Activated CD4-positive, alpha-beta T cell treated with anti-CD3 and anti-CD28 coated beads, Interleukin-2, amount 50 U/mL, for 48 hours (primary cell): Measurements from ENCODE around the gene ZBTB39.
"Not testable (repeated sequence)": the region's sequence is repeated elsewhere in the genome, so short reads cannot be mapped to it uniquely, and the experiment has no call there.

ENCODE experiments used
- DNase-seq, 2 experiments: peaks; one replicate each; pipeline ENCODE4 v3.0.0-alpha.2; 2020

The ZBTB39 gene

DNA sequence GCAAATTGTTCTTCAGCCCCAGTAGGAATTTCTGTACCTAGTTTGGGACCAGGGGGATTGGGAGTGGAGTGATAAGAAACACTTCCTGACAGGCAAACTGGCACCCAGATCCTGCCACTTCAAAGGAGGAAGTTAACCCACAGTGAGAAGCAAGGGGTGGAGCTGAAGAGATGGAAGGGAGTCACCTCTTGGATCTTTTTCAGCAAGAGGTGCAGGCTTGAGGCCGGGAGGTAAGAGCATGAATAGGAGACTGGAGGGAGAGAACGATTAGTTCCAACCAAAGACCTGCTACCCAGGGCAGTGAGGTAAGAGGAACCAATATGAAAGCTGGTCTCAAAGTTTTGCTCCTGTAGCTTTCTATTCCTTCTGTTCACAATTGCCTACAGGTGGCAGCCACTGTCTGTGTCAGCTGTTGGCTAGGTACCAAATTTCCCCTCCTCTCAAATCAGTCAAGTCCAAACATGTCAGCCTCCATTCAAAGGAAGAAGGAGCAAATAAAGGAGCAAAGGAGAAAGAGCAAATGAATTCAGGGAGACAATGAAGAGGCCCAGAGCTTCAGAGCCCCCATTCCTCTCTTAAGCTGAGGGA lies 24.9 kb upstream of the ZBTB39 start:
- no peak for DNase-seq

DNA sequence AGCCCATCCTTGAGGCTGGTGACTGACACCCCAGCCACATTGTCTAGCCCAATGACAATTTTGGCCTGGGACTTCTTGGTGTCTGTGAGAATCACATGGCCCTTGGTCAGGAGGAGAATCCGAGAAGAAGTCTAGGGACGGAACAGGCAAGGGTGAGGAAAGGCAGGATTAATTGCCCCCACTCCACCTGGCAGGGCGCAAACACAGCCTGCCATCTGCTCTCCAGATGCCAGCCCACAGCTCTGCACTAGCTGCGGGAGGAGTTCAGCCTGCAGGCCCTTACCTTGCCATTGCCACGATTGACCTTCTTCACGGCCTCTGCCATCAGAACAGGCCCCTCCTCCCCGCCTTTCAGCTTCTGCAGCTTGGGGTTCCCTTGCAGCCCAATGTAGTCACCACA lies 23.1 kb upstream of the ZBTB39 start:
- DNase-seq, result no peak

DNA sequence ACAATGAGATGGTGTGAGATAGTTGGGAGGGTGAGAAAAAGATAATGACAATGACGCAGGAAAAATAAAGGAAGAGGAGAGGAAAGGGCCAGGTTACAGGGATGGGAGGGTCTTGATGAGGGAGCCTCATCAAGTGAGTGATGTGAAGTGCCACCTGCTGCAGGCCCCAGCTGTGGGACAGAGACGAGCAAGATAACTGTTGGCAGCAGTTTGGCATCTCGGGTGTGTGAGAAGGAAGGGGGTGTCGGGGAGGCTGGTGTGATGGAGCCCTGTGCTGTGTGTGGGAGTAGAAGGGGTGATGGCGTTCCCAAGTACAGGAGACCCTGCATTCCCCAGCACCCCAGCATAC lies 21.4 kb upstream of the ZBTB39 start:
- DNase-seq, result no peak

DNA sequence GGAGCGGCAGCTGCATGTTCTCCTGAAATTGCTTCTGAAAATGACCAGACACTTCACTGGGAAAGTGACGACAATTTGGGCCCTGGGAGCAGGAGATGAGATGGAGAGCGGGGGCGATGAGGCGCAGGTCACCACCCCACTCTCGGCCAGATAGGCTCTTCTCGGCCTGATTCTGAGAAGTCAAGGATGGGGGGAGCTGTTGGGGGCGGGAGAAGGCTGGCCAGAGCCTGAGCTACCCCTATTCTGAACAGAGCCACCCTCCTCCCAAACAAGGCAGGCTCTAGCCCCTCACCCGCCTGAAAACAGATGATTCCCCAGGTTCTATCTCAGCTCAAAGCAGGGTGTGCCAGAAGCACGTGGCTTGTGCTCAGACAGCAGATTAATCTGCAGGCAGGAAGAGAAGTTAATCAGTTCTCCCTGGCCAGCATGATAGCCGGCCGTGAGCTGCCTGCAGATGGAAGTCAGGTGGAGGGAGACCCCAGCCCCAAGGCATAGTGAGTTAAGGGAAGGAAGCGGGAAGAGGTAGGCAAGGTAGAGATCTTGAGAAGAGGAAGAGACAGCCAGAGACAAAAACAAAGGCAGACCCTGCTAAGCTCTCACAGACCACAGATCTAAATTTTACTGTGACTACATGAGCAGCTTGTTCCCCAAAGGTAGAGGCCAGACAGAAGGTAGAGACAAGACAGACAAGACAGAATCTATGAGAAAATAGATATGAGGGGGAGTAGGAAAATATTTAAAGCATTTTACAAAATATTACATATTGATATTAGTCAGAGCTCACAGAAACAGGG lies 20.9 kb upstream of the ZBTB39 start:
- DNase-seq, result peak in 1 of 2 experiments; percentile 23

DNA sequence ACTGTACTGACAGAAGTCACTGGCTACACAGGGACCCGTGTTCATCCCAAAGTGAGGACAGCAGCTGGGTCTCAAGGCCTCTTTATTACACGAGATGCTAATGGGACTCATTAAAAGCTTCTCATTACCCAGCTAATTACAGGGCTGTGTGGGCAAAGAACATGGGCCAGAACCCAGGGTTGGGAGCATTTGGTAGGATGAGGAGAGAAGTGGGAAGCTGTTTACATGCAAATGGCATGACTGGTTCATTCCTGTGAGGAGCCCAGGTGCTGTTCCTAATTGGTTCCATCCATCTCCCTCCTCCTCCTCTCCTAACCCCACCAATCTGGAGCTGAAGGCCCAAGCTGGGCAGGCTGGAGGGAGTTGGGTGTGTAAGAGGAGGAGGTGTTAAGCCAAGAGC lies 18.9 kb upstream of the ZBTB39 start:
- DNase-seq, result no peak

DNA sequence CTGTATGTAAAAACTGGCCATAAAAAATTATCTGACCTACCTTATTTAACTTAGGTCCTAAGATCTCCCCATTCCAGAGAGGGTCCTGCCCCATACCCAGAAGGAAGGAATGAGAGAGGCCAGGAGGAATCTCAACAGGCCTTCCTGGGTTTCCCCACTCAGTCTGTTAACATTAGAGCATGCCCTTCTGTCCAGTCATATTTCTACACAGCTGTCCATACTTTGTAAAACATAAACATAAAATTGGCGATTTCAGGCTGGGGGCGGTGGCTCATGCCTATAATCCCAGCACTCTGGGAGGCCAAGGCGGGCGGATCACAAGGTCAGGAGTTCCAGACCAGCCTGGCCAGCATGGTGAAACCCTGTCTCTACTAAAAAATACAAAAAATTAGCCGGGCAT lies 16.0 kb upstream of the ZBTB39 start:
- not testable (repeated sequence) for DNase-seq

DNA sequence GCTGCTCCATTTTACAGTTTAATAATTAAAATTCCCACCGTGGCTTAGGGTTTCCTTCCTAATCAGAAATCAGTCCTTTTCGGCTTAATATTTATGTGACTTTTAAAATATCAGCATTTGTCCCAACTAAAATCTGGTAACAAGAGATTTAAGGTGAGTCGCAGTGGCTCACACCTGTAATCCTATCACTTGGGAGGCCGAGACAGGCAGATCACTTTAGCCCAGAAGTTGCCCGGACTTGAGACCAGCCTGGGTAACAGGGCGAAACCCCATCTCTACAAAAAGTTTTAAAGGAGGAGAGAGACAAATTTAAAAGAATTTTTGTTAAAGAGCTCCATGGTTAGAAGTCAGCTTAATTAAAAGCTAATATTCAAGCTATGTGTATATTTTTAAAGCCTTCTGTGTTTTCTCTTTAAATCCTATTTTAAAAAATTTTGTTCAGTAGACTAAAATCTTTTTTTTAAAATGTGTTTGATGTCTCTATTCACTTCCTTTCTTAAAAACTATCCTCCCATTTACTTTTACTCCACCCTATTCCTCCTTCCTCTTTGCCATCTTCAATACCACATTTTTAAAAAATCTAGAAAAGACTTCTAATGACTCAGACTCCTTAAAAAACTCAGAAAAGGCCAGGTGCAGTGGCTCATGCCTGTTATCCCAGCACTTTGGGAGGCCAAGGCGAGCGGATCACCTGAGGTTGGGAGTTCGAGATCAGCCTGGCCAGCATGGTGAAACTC lies 13.8 kb upstream of the ZBTB39 start:
- no peak for DNase-seq

DNA sequence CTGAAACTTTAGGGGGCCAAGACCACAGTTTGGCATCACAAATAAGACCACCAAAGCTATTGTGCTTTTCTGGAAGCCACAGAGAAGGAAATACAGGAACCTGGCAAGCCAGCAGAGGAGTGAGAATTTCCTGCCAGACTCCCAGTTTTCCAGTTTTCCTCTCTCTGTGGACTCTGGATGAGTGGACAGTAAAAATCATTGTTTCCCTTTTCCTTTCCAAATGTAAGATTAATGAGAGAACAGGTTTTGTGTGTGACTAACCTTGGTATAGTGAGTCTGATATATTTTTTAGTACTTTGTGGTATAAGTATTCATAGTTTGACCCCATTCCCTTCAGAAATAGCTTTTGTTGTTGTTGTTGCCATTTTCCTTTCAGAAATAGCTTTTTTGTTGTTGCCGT lies 12.6 kb upstream of the ZBTB39 start:
- no peak for DNase-seq

DNA sequence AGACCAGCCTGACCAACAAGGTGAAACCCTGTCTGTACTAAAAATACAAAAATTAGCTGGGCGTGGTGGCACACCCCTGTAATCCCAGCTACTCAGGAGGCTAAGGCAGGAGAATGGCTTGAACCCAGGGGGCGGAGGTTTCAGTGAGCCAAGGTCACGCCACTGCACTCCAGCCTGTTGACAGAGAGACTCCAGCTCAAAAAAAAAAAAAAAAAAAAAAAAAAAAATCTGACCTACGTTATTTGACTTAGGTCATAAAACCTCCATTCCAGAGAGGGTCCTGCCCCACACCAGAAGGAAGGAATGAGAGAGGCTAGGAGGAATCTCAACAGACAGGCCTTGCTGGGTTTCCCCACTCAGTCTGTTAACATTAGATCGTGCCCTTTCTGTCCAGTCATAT lies 12.0 kb upstream of the ZBTB39 start:
- not testable (repeated sequence) for DNase-seq

DNA sequence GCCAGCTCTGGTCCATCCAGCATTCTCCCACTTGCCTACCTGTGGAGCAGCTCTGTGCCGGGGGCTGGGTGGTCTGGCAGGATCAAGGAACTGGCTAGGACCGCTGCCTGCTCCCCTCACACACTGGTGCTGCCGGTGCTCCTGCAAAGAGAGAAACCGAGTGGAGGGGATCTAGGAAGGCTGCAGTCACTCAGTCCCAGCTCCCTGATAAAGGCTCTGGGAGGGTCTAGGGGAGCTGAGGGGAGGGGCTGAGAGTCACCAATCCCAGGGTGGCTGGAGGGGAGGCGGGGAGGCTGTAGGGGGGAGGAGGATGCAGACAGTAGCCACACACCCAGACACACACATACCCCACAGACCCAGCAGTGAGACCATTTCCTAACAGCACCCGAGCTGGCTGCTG lies 10.0 kb upstream of the ZBTB39 start, which contains the start of gene TAC3:
TSS of gene TAC3 (minus strand) at position 182 of the 400 bp plus-strand sequence. CDS start 732 bp downstream, outside the sequence.
- no peak for DNase-seq

DNA sequence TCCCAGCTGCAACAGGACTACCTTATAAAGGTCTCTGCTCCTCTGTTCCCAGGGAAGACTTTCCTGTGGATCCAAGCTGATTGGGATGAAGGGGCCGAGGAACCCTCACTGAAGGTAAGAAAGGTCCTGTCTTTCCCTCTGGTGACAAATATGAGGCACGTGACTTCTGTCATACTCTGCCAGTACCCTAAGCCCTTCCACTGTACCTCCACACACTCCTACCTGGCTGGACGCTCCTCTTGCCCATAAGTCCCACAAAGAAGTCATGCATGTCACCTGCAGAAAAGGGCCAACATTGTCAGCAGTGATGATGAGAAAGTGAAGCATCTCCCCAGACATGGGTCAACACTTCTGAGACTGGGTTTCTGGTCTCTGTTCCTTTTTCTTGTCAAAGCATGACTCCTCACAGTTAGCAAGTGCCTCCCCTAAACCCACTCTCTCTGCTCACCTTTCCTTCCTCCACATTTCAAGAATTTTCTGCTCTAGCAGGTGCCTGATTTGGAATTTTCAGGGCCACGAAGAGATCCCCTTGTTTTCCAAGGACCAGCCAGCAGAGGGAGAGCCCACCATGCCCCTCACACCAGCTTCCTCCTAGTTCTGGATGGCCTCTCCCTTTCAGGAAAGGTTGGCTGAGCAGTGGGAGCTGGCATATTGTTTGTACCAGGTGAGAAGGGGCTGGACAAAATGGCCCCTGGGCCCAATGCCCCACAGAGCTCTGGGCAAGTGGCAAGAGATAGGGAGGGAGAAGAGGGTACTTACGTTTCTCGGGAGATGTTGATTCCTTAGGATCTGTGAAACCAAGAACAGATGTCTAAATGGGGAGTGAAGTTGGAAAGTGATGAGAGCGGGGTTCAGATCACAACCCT lies 6.5 kb upstream of the ZBTB39 start:
- no peak for DNase-seq

DNA sequence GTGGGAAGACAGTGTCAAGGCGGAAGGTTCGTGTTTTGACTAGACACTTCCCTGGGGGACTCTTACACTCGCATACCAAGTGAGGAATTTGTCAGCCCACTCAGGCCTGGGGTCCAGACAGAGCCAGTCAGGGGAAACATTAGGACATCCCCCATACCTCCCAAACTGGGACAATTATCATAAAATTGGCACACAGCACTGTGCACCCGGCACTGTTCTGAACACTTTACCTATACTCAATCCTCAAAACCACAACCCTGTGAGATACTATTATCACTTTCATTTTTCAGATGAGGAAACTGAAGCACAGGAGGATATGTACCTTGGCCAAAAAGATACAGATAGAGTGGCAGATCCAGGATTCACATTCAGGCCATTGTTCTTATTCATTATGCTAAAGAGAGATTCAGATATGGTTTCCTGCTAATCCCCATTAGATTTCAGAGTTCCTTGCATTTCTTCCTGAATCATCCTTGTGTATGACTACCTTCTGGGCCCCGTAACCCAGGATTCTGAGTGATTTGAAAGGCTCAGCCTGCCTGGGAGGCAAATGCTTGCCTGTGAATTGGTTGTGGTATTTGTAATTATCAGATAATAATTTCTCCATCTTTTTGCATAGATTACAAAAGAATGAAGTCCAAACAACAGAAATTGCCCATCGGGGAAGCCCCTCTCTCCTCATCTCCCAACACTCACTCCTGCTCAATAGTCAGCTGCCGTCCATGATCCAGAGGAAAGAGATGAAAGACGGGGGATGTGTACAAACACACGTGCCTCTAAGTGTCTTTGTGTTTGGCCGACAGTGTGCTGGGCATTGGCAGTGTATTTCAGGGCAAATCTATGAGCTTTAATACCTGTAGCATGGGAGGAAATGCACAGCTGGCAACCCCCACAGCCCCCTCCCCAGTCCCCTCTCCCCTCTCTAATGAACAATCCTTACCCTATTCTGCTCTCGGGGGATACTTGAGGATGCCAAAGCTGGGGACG lies 5.4 kb upstream of the ZBTB39 start:
- peak; percentile 21 to 23 for DNase-seq

DNA sequence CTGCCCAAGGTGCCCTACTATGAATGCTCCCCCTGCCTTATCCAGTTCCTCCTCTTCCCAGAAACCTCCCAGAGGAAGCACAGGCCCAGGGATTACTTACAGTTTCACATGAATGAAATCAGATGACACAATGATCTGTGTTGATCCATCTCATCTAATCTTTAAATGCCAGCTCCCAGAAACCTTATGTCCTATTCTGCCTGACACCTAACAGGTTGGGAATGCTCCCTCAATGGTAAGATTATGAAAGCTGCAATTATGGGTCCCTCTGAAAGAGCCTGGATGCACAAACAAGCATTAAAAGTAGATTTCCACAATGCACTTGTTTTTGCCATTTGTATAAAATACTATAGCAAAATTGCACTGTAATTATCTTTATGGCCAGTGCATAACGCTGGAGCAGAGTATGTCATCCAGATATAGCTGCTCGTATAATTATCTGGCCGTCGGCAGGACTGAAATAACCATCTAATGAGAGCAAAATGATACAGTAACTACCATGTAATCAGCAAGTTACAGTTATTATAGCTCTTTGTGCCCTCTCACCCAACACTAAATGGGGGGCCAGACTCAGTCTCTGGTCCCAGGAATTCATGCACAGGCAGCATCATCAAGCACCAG lies 4.4 kb upstream of the ZBTB39 start:
- DNase-seq, result no peak

DNA sequence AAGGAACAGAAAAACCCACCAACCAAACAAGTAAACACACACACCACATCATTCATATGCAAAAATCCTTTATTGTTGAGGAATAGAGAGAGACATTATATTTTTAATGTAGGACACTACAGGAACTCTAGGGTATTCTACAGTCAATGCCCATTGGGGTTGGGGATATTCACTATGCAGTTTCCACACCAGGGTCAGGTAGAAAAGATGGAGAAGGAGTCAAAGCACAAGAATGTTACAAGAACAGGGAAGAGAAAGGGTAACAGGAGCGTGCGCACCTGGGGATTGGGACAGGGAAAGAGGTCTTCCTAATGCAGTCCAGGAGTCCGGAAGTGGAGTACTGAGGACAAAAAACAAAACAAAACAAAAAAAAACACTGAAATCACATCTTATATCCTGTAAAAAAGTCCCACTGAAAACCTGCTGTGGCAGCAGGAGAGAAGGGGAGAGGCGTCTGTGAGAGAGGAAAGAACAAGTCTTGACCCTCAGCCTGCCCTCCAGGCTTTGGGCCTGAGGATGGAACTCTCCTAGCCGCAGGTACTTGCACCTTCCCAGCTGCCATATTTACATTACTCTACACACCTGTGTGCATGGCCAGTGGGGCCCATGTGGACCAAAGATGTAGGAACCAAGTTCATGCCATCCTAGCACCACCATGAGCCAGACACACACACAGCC lies 3.7 kb upstream of the ZBTB39 start:
- DNase-seq, result no peak

DNA sequence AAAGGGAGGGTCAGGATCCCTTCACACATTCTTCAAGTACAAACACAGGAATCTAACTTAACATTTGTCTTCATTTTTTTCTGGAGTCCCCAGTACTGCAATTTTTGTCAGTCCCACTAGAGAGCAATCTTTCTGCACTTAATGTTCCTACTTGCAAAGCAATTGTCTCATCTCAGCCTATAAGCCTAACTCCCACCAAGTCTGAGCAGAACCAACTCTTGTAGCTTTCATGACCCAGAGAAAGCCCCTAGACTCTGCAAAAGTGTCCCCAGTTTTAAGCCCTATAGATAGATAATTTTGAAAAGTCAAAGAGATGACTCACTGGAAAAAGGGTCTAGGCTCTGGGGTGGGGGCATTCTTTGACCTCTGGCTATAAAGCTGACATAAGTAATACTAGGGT lies 1.8 kb upstream of the ZBTB39 start:
- DNase-seq, result no peak

DNA sequence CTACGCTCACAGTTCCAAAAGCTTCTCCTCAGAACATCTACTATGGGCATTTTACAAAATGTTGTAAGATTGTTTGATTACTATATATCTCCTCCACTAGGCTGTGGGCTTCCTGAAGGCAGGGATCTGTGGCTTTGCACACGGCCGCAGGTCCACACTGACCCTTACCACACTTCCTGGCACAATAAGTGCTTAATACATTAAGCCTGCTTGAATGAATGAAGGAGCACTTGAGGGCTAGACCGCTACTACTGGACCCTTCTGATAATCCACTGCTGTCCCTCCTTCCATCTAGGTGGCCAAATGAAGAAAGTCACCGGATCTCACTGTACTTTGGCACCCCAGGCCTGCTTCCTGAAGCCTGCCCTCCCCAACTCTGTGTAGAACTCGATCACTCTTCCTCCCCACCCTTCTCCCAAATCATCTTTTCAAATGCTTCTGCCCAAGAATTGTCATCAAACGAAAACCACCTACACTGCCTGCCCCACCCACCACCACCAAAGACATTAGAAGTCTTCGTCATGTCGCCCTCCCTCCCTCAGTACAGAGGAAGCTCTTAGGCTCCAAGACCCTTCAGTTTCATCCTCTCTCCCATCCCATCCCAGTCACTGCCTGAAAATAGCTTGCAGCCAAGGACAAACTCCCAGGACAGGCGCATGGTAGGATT lies 596 bp upstream of the ZBTB39 start:
- peak; percentile 25 to 44 for DNase-seq

DNA sequence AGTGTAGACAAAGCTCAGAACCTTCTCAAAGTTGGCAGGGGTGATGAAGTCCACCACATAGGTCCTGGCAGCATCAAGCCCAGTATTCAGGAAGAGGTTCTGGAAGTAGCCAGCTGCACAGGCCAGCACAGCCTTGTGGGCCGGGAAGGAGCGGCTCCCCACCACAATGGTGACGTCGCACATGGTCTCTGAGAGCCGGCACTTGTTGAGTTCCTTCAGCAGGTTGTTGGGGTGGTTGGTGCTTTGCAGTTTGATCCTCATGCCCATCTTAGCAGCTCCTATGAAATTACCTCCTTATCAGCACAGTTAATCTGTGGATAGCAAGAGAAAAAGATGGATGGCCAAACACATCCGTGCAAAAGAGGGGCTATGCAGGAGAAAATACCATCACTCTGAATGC lies 1.7 kb downstream of the ZBTB39 start:
- no peak for DNase-seq

DNA sequence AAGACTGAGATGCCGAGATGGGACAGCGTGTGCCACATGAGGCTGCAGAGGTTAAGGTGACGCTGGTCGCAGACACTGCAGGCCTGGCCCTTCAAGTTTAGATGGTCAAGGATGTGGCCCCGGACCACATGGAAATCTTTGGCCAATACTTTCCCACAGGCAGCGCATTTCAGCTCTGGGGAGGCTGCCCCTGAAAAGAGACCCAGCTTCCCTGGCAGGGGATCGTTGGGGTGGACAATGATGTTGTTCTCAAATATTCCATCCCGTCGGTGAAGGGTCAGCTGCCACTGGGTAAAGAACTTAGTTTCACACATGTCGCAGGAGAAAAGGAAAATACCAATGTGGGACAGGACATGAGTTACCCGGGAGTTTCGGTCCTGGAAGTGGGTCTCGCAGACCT lies 3.0 kb downstream of the ZBTB39 start:
- no peak for DNase-seq

DNA sequence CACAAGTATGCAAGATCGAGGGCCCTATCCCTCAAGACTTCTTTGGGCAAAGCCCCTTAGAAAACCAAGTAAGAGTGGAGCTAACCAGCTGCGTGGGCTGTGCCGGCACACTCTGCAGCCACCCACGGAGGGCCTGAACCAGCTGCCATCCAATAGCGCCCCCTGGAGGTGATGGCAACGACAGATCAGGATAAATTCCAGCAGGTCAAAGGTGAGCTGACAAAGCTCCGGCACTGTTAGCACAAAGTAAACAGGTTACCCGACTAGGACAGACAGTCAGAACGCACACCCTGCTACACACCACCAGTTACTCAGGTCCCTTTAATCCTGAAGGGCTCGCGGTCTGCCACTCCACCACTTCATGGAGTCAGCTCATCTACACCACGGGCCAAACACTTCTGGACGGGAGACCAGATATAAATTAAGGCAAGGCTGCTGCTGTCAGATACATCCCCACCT lies 4.9 kb downstream of the ZBTB39 start:
- DNase-seq, result peak; percentile 79 to 85

DNA sequence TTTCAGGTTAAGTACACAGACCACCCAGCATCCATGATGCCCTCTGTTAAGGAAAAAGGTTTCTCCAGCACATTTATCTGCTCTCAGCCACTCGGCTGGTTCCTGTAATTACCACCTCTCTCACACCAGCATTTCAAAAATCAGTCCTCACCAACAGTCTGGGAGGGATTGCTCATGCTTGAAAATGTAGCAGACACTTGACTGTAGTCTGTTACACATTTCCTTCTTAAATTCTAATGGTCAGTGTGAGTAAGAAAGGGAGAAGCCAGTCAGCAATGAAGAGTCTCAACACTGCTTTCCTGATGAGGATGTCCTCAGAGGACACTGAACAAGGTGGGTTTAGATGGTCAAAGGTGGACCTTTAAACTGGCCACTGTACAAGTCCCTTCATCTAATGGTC lies 6.0 kb downstream of the ZBTB39 start:
- no peak for DNase-seq
